OCI-LY1 (cell line): ENCODE data around the gene ZP4.

Source experiments
- EZH2 ChIP-seq: fragments of 200-600 bp; sonication (generic), shearing (Covaris generic); IDR thresholded peaks from 2 replicates; pipeline ENCODE4 v1.8.0; 2017; ENCODE audit warnings: borderline replicate concordance, mixed run types, mild to moderate bottlenecking, antibody characterized with exemption, low read length, moderate library complexity, mixed read lengths
- TF ChIP-seq, protein P1 (sequence below): fragments of 200-600 bp; sonication (generic), shearing (Covaris generic); IDR thresholded peaks from 2 replicates; pipeline ENCODE4 v1.5.1; 2017; ENCODE audit warnings: mild to moderate bottlenecking, antibody characterized with exemption, low read length, moderate library complexity, mixed read lengths

- TF ChIP-seq, protein P1, sequence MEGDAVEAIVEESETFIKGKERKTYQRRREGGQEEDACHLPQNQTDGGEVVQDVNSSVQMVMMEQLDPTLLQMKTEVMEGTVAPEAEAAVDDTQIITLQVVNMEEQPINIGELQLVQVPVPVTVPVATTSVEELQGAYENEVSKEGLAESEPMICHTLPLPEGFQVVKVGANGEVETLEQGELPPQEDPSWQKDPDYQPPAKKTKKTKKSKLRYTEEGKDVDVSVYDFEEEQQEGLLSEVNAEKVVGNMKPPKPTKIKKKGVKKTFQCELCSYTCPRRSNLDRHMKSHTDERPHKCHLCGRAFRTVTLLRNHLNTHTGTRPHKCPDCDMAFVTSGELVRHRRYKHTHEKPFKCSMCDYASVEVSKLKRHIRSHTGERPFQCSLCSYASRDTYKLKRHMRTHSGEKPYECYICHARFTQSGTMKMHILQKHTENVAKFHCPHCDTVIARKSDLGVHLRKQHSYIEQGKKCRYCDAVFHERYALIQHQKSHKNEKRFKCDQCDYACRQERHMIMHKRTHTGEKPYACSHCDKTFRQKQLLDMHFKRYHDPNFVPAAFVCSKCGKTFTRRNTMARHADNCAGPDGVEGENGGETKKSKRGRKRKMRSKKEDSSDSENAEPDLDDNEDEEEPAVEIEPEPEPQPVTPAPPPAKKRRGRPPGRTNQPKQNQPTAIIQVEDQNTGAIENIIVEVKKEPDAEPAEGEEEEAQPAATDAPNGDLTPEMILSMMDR, result no peak
- no peak for TF ChIP-seq EZH2
These were observed 544 bp upstream of the ZP4 start for GRCh38 chr1:237891266-237891665.
